Measurements from ENCODE around the gene WRNIP1. TPM values are rescaled to one million over a fixed set of nuclear protein-coding genes. Genes with fewer than 3 reads are reported as not detected.

WRNIP1 gene
- total RNA-seq, 4 donors from 2014 or later, result 56.9 to 66.7 (median 63.4) TPM

GRCh38 chr6:2733736-2734480 is 31.3 kb upstream of the WRNIP1 start:
- TF ChIP-seq CTCF (IDR thresholded peaks at IDR 0.05) (no peak), POLR2A (IDR thresholded peaks at IDR 0.05) (no peak), POLR2AphosphoS5 (IDR thresholded peaks at IDR 0.05) (no peak), EP300 (IDR thresholded peaks at IDR 0.05) (no peak)
- no peaks in the 10 kb centered on the region for H3K27me3 ChIP-seq
- no peak for DNase-seq (ENCODE audit: low spot score in 2 of 2)
- peaks cover 3% of the 10 kb centered on the region for H3K4me1 ChIP-seq
- 93% methylated on average over 22 of the region's 22 CpGs for WGBS
- no peaks in the 10 kb centered on the region for H3K36me3 ChIP-seq
- no peak overlapping the region for H3K27ac ChIP-seq
- H3K9me3 ChIP-seq, result no peaks in the 10 kb centered on the region
- no peak overlapping the region for H3K4me3 ChIP-seq

GRCh38 chr6:2734488-2735166 is 30.6 kb upstream of the WRNIP1 start:
- no peaks in the 10 kb centered on the region for H3K27me3 ChIP-seq
- no peak for TF ChIP-seq POLR2AphosphoS5 (IDR thresholded peaks at IDR 0.05)
- no peak for TF ChIP-seq EP300 (IDR thresholded peaks at IDR 0.05)
- no peak for TF ChIP-seq POLR2A (IDR thresholded peaks at IDR 0.05)
- no peak for TF ChIP-seq CTCF (IDR thresholded peaks at IDR 0.05)
- H3K27ac ChIP-seq, result no peak overlapping the region

GRCh38 chr6:2737885-2738284 is 27.3 kb upstream of the WRNIP1 start:
- 48% methylated on average over 3 of the region's 3 CpGs for WGBS

More at GRCh38 chr6:2734488-2735166, 30.6 kb upstream of the WRNIP1 start:
- Histone ChIP-seq H3K4me3 (no peak overlapping the region), H3K9me3 (no peaks in the 10 kb centered on the region), H3K36me3 (no peaks in the 10 kb centered on the region), H3K4me1 (peaks cover 3% of the 10 kb centered on the region)
- DNase-seq (ENCODE audit: low spot score in 2 of 2), result no peak
- WGBS, result 57% methylated on average over 2 of the region's 2 CpGs

GRCh38 chr6:2738373-2738979 is 26.7 kb upstream of the WRNIP1 start:
- 26% methylated on average over 5 of the region's 5 CpGs for WGBS
- peaks cover 3% of the 10 kb centered on the region for H3K4me1 ChIP-seq
- H3K27ac ChIP-seq, result no peak overlapping the region
- TF ChIP-seq CTCF (IDR thresholded peaks at IDR 0.05) (peak; percentile 47 to 55), POLR2A (IDR thresholded peaks at IDR 0.05) (no peak)
- no peaks in the 10 kb centered on the region for H3K9me3 ChIP-seq
- H3K4me3 ChIP-seq, result no peak overlapping the region
- no peaks in the 10 kb centered on the region for H3K27me3 ChIP-seq
- DNase-seq (ENCODE audit: low spot score in 2 of 2), result no peak
- H3K36me3 ChIP-seq, result no peaks in the 10 kb centered on the region

More at GRCh38 chr6:2737885-2738284, 27.3 kb upstream of the WRNIP1 start:
- no peak for DNase-seq (ENCODE audit: low spot score in 2 of 2)
- Histone ChIP-seq H3K4me1 (peaks cover 3% of the 10 kb centered on the region), H3K36me3 (no peaks in the 10 kb centered on the region), H3K27ac (no peak overlapping the region), H3K27me3 (no peaks in the 10 kb centered on the region), H3K4me3 (no peak overlapping the region), H3K9me3 (no peaks in the 10 kb centered on the region)
- TF ChIP-seq POLR2AphosphoS5 (IDR thresholded peaks at IDR 0.05), result no peak
- no peak for TF ChIP-seq POLR2A (IDR thresholded peaks at IDR 0.05)
- TF ChIP-seq EP300 (IDR thresholded peaks at IDR 0.05), result no peak
- no peak for TF ChIP-seq CTCF (IDR thresholded peaks at IDR 0.05)

GRCh38 chr6:2739335-2739734 is 25.9 kb upstream of the WRNIP1 start:
- no peak overlapping the region for H3K4me3 ChIP-seq
- no peak for DNase-seq (ENCODE audit: low spot score in 2 of 2)
- 90% methylated on average over 4 of the region's 4 CpGs for WGBS
- no peaks in the 10 kb centered on the region for H3K9me3 ChIP-seq
- no peak overlapping the region for H3K27ac ChIP-seq
- H3K36me3 ChIP-seq, result no peaks in the 10 kb centered on the region
- no peaks in the 10 kb centered on the region for H3K4me1 ChIP-seq
- H3K27me3 ChIP-seq, result no peaks in the 10 kb centered on the region
- no peak for TF ChIP-seq POLR2AphosphoS5 (IDR thresholded peaks at IDR 0.05)
- TF ChIP-seq EP300 (IDR thresholded peaks at IDR 0.05), result no peak
- TF ChIP-seq POLR2A (IDR thresholded peaks at IDR 0.05), result no peak
- no peak for TF ChIP-seq CTCF (IDR thresholded peaks at IDR 0.05)
